GM12864 (cell line): ENCODE data around the gene TNFSF18.

Experiments used
- DNase-seq: peaks from one replicate; pipeline ENCODE4 v3.0.0-alpha.2; 2011; ENCODE audit warnings: low read depth
- H3K4me3 ChIP-seq: 2 replicates; pipeline ENCODE4 v1.5.1; 2011; ENCODE audit warnings: mild to moderate bottlenecking, low read depth, low read length, control low read depth
- TF ChIP-seq, protein P1 (sequence below): IDR thresholded peaks from 2 replicates; pipeline ENCODE4 v1.5.1; 2011; ENCODE audit warnings: low read depth, mild to moderate bottlenecking, moderate library complexity, low read length, control low read depth, inconsistent platforms; ENCODE audit errors: missing control alignments

The TNFSF18 gene

DNA sequence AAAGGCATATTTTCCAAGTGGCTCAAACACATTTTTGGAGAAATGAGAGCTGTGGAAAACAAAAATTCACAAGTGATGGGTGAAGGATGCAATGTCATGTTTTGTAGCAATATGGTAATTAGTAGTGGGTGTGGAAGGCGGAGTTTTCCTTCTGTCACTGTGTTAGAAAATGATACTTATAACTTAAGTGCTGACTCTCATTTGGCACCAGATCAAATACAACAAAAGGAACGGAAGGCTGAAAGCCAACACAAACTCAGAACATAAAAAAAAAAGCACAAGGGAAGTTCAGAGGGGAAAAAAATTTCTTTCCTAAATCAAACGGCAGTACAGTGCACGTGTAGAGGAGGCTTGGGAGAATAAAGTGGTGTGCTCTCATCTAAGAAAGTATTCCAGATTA lies at the start of gene TNFSF18:
Gene TNFSF18, minus strand, starts transcription at position 77 of the 400 bp plus-strand sequence. Its CDS starts 45 bp downstream, at position 32.
- TF ChIP-seq, protein P1, sequence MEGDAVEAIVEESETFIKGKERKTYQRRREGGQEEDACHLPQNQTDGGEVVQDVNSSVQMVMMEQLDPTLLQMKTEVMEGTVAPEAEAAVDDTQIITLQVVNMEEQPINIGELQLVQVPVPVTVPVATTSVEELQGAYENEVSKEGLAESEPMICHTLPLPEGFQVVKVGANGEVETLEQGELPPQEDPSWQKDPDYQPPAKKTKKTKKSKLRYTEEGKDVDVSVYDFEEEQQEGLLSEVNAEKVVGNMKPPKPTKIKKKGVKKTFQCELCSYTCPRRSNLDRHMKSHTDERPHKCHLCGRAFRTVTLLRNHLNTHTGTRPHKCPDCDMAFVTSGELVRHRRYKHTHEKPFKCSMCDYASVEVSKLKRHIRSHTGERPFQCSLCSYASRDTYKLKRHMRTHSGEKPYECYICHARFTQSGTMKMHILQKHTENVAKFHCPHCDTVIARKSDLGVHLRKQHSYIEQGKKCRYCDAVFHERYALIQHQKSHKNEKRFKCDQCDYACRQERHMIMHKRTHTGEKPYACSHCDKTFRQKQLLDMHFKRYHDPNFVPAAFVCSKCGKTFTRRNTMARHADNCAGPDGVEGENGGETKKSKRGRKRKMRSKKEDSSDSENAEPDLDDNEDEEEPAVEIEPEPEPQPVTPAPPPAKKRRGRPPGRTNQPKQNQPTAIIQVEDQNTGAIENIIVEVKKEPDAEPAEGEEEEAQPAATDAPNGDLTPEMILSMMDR, result no peak
- DNase-seq, result no peak
- no peak within 1 kb of the TSS for H3K4me3 ChIP-seq

DNA sequence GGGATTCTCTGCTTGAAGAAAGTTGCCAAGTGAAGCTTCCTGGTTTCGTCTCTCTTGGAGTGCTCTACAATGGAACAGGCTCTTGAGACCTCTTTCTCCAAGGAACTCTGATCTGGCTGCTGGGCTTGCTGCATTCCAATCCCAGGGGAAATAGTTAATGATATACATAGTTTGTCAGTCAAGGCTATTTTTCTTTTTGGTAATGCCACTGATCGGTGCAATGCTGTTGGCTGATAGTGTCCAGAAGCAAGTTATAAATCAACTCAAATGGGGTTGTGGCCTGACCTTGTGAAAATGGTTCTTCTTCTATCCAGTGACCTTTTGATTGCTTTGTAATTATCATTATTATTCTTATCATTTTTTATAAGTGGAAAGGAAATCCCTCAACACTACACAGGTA lies 48.4 kb upstream of the TNFSF18 start:
- no peak overlapping the region for H3K4me3 ChIP-seq
- no peak for DNase-seq
- TF ChIP-seq, protein P1, result no peak

GRCh38 chr1:173098117-173098516 lies 47.4 kb upstream of the TNFSF18 start:
- DNase-seq, result no peak
- no peak overlapping the region for H3K4me3 ChIP-seq
- TF ChIP-seq, protein P1, result no peak

- no peak for DNase-seq
- no peak overlapping the region for H3K4me3 ChIP-seq
- TF ChIP-seq, protein P1, result no peak
Measured at GRCh38 chr1:173097001-173097400, 46.3 kb upstream of the TNFSF18 start.

DNA sequence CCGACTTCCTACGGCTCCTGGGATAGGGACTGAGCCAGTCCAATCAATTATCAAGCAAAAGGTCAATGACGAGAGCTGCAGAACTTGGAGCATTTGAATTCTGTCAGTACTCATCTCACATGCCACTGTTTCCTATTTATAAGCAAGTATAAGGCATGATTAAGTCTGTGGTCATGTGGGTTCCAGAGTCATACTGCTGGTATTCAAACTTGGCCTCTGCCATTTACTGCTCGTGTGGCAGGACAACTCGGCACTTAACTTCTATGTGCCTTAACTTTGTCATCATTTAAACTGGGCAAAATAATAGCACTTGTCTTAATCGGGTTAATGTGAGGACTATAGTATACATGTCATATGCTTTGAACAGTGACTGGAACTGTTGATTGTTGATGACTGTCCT lies 44.9 kb upstream of the TNFSF18 start:
- TF ChIP-seq, protein P1, result no peak
- no peak for DNase-seq
- H3K4me3 ChIP-seq, result no peak overlapping the region

DNA sequence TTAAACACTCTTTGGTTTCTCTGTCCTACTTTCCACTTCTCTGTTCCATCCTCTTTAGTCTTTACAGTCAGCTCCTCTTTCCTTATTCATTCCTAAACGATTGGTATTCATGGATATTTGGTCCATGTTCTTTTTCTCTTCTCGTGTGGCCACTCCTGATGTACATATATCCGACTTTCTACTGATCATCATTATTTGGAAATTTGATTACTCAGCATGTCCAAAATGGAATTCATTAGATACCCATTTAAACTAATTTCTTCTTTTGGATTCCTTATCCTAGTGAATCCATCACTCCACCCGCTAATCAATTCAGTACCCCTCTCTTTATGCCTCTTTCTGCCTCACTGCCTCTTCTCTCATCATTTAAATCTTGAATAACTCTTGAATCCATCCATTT lies 43.8 kb upstream of the TNFSF18 start:
- no peak overlapping the region for H3K4me3 ChIP-seq
- TF ChIP-seq, protein P1, result no peak
- no peak for DNase-seq

DNA sequence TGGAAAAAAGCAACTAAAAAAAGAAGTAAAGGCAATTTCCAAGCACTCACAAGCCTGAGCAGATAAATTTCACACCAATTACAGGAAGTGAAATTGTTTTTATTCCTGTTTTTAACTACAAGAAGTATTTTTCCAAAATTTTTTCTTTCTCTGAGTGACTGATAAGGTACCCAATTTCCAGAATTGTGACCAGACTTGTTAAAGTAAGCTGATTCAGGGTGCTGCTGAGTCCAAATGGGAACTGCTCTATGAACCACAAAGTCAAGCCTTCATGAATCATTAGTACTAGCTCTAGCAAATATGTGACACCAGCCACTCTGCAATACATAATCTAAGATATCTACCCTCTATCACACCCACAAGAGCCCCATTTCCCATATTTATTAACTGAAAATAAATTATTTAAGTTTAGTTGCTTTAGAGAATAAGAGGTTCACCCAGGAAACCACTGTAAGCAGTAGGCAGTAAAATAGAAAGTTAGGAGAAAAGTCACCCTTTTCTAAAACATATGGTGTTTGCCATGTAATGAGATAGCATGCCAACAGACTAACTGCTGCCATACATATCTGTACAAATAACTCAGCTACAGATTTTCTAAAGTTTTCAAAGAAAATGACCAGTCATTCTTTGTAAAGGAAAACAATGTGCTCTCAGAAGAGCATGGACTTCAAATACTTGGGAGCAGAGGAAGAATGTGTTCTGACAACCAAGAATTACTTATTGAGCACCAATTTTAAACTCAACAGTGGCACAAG lies 43.1 kb upstream of the TNFSF18 start:
- TF ChIP-seq, protein P1, result no peak

More for the DNA sequence above, 43.1 kb upstream of the TNFSF18 start:
- no peak for DNase-seq
- no peak overlapping the region for H3K4me3 ChIP-seq
